D721Med (cell line): ENCODE measurements around the gene NUMB.
A peak's percentile ranks its signal among the peaks of the same experiment; 100 is the strongest.

ENCODE experiments used
- DNase-seq: peaks from one replicate; pipeline ENCODE4 v3.0.0; 2011; ENCODE audit warnings: low spot score; ENCODE audit not compliant: insufficient read length
- FAIRE-seq: peaks from 2 replicates; lab custom pipeline; 2011; peaks lifted over from hg19 to GRCh38; lab: Jason Lieb, UNC
- TF ChIP-seq, protein P1 (sequence below): IDR thresholded peaks from 2 replicates; pipeline ENCODE4 v1.5.1; 2012; ENCODE audit warnings: mild to moderate bottlenecking, control low read depth; ENCODE audit not compliant: insufficient read depth; ENCODE audit errors: missing control alignments

NUMB gene

DNA sequence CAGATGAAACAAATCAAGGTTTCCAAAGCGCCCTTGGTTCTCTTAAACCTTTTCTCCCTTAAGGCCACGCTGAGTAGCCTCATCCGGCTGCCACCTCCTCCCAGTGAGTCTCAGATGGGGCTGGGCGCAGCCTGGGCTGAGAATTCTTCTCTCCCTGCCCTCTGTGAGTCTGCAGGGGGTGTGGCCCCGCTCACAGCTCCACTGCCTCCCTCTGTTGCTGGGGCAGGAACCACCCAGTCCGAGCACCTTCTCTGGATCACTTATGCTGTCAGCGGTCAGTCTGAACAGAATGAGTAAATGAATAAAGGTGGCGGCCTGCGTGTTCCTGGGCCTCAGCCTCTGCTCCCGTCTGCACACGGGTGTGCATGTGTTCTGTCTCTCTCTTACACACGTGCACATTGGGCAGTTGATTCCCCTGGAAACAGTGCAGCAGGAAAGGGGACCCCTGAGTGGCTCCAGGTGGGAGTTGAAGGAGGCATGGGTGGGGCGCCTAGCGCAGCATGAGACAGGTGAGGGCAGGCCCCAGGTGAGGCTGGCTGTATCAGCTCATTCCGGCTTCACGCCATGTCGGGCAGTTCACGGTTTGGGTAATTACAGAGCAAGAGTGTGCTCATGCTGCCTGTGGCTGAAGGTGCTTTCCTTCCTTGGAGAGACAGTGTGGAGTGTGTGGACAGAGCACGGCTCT lies 216.7 kb downstream of the NUMB start:
- DNase-seq (no peak), FAIRE-seq (no peak)
- TF ChIP-seq, protein P1, sequence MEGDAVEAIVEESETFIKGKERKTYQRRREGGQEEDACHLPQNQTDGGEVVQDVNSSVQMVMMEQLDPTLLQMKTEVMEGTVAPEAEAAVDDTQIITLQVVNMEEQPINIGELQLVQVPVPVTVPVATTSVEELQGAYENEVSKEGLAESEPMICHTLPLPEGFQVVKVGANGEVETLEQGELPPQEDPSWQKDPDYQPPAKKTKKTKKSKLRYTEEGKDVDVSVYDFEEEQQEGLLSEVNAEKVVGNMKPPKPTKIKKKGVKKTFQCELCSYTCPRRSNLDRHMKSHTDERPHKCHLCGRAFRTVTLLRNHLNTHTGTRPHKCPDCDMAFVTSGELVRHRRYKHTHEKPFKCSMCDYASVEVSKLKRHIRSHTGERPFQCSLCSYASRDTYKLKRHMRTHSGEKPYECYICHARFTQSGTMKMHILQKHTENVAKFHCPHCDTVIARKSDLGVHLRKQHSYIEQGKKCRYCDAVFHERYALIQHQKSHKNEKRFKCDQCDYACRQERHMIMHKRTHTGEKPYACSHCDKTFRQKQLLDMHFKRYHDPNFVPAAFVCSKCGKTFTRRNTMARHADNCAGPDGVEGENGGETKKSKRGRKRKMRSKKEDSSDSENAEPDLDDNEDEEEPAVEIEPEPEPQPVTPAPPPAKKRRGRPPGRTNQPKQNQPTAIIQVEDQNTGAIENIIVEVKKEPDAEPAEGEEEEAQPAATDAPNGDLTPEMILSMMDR: no peak

DNA sequence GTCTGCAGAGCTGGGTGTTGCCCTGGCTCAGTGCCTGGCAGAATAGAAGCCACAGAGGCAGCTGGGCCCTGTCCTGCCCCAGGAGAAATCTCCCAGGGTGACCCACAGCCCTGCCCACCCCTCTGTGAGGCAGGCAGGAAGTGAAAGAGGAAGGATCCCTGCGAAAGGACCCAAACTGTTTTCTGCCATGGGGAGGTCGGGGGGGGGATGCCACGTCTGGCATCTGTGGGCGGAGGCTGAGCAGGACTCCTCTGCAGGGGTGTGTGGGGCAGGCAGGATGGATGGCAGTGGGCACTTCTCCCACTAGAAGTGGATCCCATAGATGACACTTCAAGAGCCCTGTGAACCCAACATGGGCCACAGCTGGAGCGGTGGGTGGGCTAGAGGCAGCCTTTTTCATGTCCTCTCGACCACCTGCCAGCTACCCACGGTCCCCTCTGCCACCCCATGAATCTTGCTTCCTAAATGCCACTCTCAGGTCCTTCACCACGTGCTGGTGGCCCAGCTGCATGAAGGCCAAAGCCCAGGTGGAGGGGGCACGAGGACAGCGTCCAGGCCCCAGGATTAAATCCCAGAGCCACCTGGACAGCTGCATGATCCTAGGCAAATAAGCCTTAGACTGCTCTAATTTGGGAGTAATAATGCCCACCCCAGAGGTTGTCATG lies 217.4 kb downstream of the NUMB start:
- TF ChIP-seq, protein P1: no peak
- DNase-seq (peak; percentile 13), FAIRE-seq (no peak)

DNA sequence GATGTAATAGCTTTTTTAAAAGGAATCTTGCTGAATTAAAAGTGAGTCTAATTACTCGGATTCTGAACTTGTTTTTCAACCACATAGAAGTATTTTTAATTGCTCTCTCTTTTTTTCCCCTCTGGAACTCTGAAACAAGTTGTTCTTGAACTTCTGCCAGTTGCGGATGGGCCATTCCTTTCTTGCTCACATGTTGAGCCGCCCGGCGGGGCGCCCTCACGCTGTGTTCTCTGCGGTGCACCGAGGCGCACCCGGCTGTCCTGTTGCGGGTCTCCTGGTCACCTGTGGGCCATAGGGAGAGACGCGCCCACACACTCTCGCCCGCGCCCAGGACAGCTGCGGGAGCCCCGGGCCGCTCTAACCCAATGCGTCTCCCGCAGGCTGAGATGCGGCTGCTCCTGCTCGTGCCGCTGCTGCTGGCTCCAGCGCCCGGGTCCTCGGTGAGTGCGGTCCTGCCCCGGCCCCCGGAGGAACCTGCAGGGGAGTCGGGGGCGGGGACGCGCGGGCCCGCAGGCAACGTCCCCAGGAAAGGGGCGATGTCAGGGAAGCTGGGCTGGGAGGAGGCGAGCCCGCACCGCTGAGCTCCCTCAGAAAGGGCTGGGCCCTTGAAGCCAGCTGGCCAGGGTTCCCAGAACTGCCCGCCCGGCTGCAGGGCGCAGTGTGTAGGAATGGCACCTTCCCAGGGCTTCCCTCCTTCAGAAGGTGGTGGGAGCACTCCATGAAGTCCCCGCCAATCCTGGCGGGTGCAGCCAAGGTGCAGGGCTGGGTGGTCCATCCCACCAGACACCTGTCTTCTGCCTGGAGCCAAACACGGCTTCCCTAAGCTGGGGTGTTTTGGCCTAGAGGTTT lies 218.7 kb downstream of the NUMB start:
- TF ChIP-seq, protein P1: no peak
- DNase-seq (no peak), FAIRE-seq (no peak)

DNA sequence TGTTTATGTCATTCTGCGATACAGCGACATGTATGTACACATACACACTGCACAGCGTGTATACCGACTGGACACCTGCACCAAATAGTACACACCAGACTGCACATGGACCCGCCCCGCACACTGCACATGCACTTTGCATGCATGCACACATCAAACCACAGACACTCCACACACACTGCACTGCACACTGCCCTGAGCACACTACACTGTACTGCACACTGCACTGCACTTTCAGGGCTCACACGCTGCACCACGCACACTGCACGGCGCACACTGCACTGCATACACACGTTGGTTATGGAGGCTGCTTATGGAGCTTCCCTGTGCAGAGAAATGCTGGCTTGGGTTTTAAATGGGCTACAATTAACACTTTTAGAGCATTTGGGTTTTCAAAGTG lies 219.4 kb downstream of the NUMB start:
- TF ChIP-seq, protein P1: no peak
- FAIRE-seq: no peak
- DNase-seq: no peak

DNA sequence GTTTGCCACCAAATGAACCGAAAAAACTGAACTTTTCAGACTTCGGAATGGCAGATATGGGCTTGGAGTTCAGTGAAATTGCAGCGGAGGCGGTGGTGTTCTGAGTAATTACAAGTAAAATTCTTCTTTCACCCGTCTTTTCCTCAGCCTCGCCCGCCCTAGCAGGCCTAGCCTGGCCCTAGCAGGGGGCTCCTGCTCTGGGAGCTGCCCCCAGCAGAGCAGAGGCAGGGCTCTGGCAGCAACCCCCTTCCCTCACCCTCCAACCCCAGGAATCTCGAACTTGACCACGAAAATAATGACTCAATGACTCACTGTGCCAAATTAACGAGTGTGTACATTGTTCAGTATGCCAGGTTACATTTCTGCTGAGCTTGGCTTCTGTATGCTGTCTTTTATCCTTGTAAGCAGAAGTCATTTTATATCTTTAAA lies 219.9 kb downstream of the NUMB start:
- DNase-seq (no peak), FAIRE-seq (no peak)
- TF ChIP-seq, protein P1: no peak

DNA sequence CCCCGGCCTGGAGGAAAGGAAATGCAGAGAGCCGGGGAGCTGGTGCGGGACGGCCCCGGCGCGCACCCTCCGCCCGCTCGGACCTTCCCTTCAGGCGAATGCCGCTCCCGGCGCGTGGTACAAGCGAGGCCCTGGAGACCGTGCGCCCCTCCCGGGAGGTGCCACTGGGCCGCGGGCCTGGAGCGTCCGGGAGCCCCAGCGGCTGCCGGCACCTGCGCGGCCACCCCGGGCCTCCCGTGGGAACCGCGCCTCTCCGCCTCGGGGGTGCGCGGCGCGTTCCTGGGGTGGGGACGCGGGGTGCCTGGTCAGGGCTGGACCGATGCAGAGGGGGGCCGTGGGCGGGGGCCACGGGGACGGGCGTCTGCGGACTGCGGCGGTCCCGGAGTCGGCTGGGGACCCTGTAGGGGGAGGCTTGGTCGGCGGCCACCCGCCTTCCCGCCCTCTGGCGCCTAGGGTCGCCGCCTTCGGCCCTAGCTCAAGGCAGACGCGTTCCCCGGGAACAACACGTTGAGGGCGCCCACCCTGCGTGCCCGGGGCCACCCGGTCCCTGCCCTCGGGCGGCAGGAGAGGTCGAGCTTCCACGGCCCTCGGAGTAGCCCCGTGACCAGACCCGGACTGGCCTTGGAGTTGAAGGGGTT lies 220.4 kb downstream of the NUMB start:
- peak; percentile 24 for DNase-seq
- TF ChIP-seq, protein P1: no peak
- FAIRE-seq: no peak
